OCI-LY7 (cell line): ENCODE results near the gene TRAPPC10.

Source experiments
- EZH2phosphoT487 ChIP-seq: fragments of 200-600 bp; sonication (generic); IDR thresholded peaks from 2 replicates; pipeline ENCODE4 v1.6.1; 2018; ENCODE audit warnings: low read depth, borderline replicate concordance, mild to moderate bottlenecking, mixed run types, antibody characterized with exemption, low read length, moderate library complexity, mixed read lengths
- TF ChIP-seq, protein P1 (sequence below): fragments of 200-600 bp; sonication (generic); conservative IDR thresholded peaks from 2 replicates; pipeline ENCODE4 v1.5.1; 2014; ENCODE audit warnings: mild to moderate bottlenecking, antibody characterized with exemption, low read length, moderate library complexity, mixed read lengths

DNA sequence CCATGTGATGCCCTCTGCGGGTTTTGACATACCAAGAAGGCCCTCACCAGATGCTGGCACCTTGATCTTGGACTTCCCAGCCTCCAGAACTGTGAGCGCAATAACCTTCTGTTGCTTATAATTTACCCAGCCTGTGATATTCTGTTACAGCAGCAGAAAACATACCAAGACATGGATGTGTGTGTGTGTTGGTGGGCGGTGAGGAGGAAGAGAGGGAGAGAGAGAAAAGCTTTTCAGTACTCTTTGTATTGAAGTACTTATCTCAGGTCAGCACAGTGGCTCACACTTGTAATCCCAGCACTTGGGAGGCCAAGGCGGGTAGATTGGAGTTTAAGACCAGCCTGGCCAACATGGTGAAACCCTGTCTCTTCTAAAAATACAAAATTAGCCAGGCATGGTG is 23.1 kb downstream of the TRAPPC10 start:
- TF ChIP-seq, protein P1, sequence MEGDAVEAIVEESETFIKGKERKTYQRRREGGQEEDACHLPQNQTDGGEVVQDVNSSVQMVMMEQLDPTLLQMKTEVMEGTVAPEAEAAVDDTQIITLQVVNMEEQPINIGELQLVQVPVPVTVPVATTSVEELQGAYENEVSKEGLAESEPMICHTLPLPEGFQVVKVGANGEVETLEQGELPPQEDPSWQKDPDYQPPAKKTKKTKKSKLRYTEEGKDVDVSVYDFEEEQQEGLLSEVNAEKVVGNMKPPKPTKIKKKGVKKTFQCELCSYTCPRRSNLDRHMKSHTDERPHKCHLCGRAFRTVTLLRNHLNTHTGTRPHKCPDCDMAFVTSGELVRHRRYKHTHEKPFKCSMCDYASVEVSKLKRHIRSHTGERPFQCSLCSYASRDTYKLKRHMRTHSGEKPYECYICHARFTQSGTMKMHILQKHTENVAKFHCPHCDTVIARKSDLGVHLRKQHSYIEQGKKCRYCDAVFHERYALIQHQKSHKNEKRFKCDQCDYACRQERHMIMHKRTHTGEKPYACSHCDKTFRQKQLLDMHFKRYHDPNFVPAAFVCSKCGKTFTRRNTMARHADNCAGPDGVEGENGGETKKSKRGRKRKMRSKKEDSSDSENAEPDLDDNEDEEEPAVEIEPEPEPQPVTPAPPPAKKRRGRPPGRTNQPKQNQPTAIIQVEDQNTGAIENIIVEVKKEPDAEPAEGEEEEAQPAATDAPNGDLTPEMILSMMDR: no peak
- no peak for TF ChIP-seq EZH2phosphoT487
